HPDE6-E6E7 (cell line): ENCODE results near the gene GATB.
A peak's percentile ranks its signal among the peaks of the same experiment; 100 is the strongest.
"Not testable (repeated sequence)": the region's sequence is repeated elsewhere in the genome, so short reads cannot be mapped to it uniquely, and the experiment has no call there.

ENCODE experiments used
- DNase-seq: peaks from one replicate; pipeline ENCODE4 v3.0.0; 2011; ENCODE audit warnings: missing footprints; ENCODE audit errors: extremely low spot score

GATB gene

GRCh38 chr4:151731670-151732069, 29.1 kb downstream of the GATB start:
- DNase-seq = not testable (repeated sequence)

GRCh38 chr4:151729731-151730559, 30.9 kb downstream of the GATB start:
- DNase-seq = peak; percentile 9

- DNase-seq = no peak
These were observed 32.1 kb downstream of the GATB start for GRCh38 chr4:151728679-151729078.

GRCh38 chr4:151728006-151728405, 32.8 kb downstream of the GATB start:
- no peak for DNase-seq

GRCh38 chr4:151727365-151727764, 33.4 kb downstream of the GATB start:
- DNase-seq = peak; percentile 6

- no peak for DNase-seq
These were observed 35.7 kb downstream of the GATB start for GRCh38 chr4:151725087-151725486.

GRCh38 chr4:151721916-151722315, 38.9 kb downstream of the GATB start:
- no peak for DNase-seq

GRCh38 chr4:151721466-151721865, 39.3 kb downstream of the GATB start:
- no peak for DNase-seq

- DNase-seq = no peak
These were observed 40.9 kb downstream of the GATB start for GRCh38 chr4:151719956-151720334.

GRCh38 chr4:151718984-151719955, 41.5 kb downstream of the GATB start:
- no peak for DNase-seq

- DNase-seq = no peak
These were observed 42.7 kb downstream of the GATB start for GRCh38 chr4:151717909-151718628.

- DNase-seq = no peak
These were observed 43.5 kb downstream of the GATB start for GRCh38 chr4:151717314-151717713.

- DNase-seq = no peak
These were observed 44.5 kb downstream of the GATB start for GRCh38 chr4:151716324-151716723.

- no peak for DNase-seq
These were observed 44.9 kb downstream of the GATB start for GRCh38 chr4:151715881-151716280.

GRCh38 chr4:151712777-151713176, 48.0 kb downstream of the GATB start:
- no peak for DNase-seq

GRCh38 chr4:151711646-151712045, 49.2 kb downstream of the GATB start:
- no peak for DNase-seq

GRCh38 chr4:151709587-151709986, 51.2 kb downstream of the GATB start:
- DNase-seq = no peak

- DNase-seq = no peak
These were observed 51.7 kb downstream of the GATB start for GRCh38 chr4:151709071-151709470.

GRCh38 chr4:151708100-151708499, 52.7 kb downstream of the GATB start:
- DNase-seq = no peak

GRCh38 chr4:151703401-151703800, 57.4 kb downstream of the GATB start:
- DNase-seq = no peak

GRCh38 chr4:151702256-151702655, 58.6 kb downstream of the GATB start:
- no peak for DNase-seq
